HG03460 (cell line): ENCODE data around the gene IL17RC.
"Not testable (repeated sequence)": the region's sequence is repeated elsewhere in the genome, so short reads cannot be mapped to it uniquely, and the experiment has no call there.

ENCODE experiments used
- ATAC-seq: cut with Tn5 transposase; IDR thresholded peaks from one replicate; pipeline ENCODE4 v1.9.1; 2021; ENCODE audit not compliant: unreplicated experiment

Gene IL17RC

GRCh38 chr3:9916734-9917680 lies at the start of gene IL17RC:
TSS of gene IL17RC (plus strand) at chr3:9917098. CDS start at chr3:9917316, 218 bp downstream.
- no peak for ATAC-seq

- no peak for ATAC-seq
These were observed 49.8 kb upstream of the IL17RC start for GRCh38 chr3:9867106-9867505.

- no peak for ATAC-seq
These were observed 46.9 kb upstream of the IL17RC start for GRCh38 chr3:9869955-9870354.

- no peak for ATAC-seq
These were observed 45.9 kb upstream of the IL17RC start for GRCh38 chr3:9870978-9871377.

- not testable (repeated sequence) for ATAC-seq
These were observed 44.8 kb upstream of the IL17RC start for GRCh38 chr3:9872067-9872466.

- no peak for ATAC-seq
These were observed 41.5 kb upstream of the IL17RC start for GRCh38 chr3:9875448-9875847.

- not testable (repeated sequence) for ATAC-seq
These were observed 40.6 kb upstream of the IL17RC start for GRCh38 chr3:9876255-9876654.

GRCh38 chr3:9876991-9877390 lies 39.9 kb upstream of the IL17RC start:
- no peak for ATAC-seq

GRCh38 chr3:9878700-9879099 lies 38.2 kb upstream of the IL17RC start:
- ATAC-seq: no peak

- no peak for ATAC-seq
These were observed 36.9 kb upstream of the IL17RC start, which contains the start of gene CIDEC for GRCh38 chr3:9879830-9880549. TSS of gene CIDEC (minus strand) at chr3:9880253. CDS start at chr3:9878486, 1,767 bp downstream.

- no peak for ATAC-seq
These were observed 35.5 kb upstream of the IL17RC start for GRCh38 chr3:9881441-9881840.

GRCh38 chr3:9883706-9884554 lies 33.0 kb upstream of the IL17RC start:
- no peak for ATAC-seq

- ATAC-seq: no peak
These were observed 32.2 kb upstream of the IL17RC start for GRCh38 chr3:9884555-9885165.

GRCh38 chr3:9886328-9886727 lies 30.6 kb upstream of the IL17RC start:
- ATAC-seq: no peak

- no peak for ATAC-seq
These were observed 29.4 kb upstream of the IL17RC start for GRCh38 chr3:9887480-9887879.

- ATAC-seq: no peak
These were observed 28.4 kb upstream of the IL17RC start for GRCh38 chr3:9888540-9888939.

GRCh38 chr3:9889405-9889804 lies 27.5 kb upstream of the IL17RC start:
- no peak for ATAC-seq

GRCh38 chr3:9890249-9891071 lies 26.4 kb upstream of the IL17RC start, which contains the start of gene JAGN1:
TSS of gene JAGN1 (plus strand) at chr3:9890610. CDS start at chr3:9890723, 113 bp downstream.
- peak; percentile 74 for ATAC-seq

GRCh38 chr3:9891072-9891622 lies 25.8 kb upstream of the IL17RC start:
- no peak for ATAC-seq
